Ishikawa (cell line): ENCODE data around the gene RASA2.
A peak's percentile ranks its signal among the peaks of the same experiment; 100 is the strongest.

ENCODE experiments used
- CEBPB ChIP-seq: IDR thresholded peaks from 2 replicates; pipeline ENCODE4 v1.6.1; 2012
- CREB1 ChIP-seq: IDR thresholded peaks from 2 replicates; pipeline ENCODE4 v1.6.1; 2012; ENCODE audit warnings: low read depth
- EGR1 ChIP-seq: IDR thresholded peaks from 2 replicates; pipeline ENCODE4 v1.6.1; 2012
- EP300 ChIP-seq: IDR thresholded peaks from 2 replicates; pipeline ENCODE4 v1.6.1; 2012; ENCODE audit warnings: borderline replicate concordance
- FOXM1 ChIP-seq: IDR thresholded peaks from 2 replicates; pipeline ENCODE4 v1.6.1; 2012; ENCODE audit warnings: low read depth, borderline replicate concordance
- MAX ChIP-seq: IDR thresholded peaks from 2 replicates; pipeline ENCODE4 v1.6.1; 2012
- NFIC ChIP-seq: IDR thresholded peaks from 2 replicates; pipeline ENCODE4 v1.6.1; 2012
- RAD21 ChIP-seq: IDR thresholded peaks from 2 replicates; pipeline ENCODE4 v1.6.1; 2012; ENCODE audit warnings: low read depth
- REST ChIP-seq: IDR thresholded peaks from 2 replicates; pipeline ENCODE4 v1.6.1; 2012; ENCODE audit warnings: low read depth, mild to moderate bottlenecking
- TAF1 ChIP-seq: IDR thresholded peaks from 2 replicates; pipeline ENCODE4 v1.6.1; 2012; ENCODE audit warnings: low read depth, mild to moderate bottlenecking
- TCF12 ChIP-seq: IDR thresholded peaks from 2 replicates; pipeline ENCODE4 v1.6.1; 2012; ENCODE audit warnings: low read depth
- TEAD4 ChIP-seq: IDR thresholded peaks from 2 replicates; pipeline ENCODE4 v1.6.1; 2012
- USF1 ChIP-seq: IDR thresholded peaks from 2 replicates; pipeline ENCODE4 v1.6.1; 2012
- YY1 ChIP-seq: IDR thresholded peaks from 2 replicates; pipeline ENCODE4 v1.6.1; 2012; ENCODE audit warnings: low read depth
- ZBTB7A ChIP-seq: IDR thresholded peaks from 2 replicates; pipeline ENCODE4 v1.6.1; 2012; ENCODE audit warnings: low read depth

The RASA2 gene

GRCh38 chr3:141642215-141642614 is 155.4 kb downstream of the RASA2 start:
- no peak for TF ChIP-seq TEAD4
- no peak for TF ChIP-seq EGR1
- TF ChIP-seq FOXM1, result no peak
- no peak for TF ChIP-seq YY1
- TF ChIP-seq NFIC, result no peak
- TF ChIP-seq CEBPB, result no peak
- TF ChIP-seq RAD21, result no peak
- TF ChIP-seq USF1, result no peak
- no peak for TF ChIP-seq MAX
- TF ChIP-seq REST, result no peak
- TF ChIP-seq ZBTB7A, result no peak
- TF ChIP-seq TCF12, result no peak
- TF ChIP-seq TAF1, result no peak

GRCh38 chr3:141643391-141643790 is 156.6 kb downstream of the RASA2 start:
- TF ChIP-seq FOXM1 (no peak), TCF12 (no peak), ZBTB7A (no peak)

- TF ChIP-seq NFIC, result no peak
- TF ChIP-seq FOXM1, result no peak
- no peak for TF ChIP-seq TAF1
- peak; percentile 43 for TF ChIP-seq TEAD4
- TF ChIP-seq MAX, result peak; percentile 63
- no peak for TF ChIP-seq TCF12
- no peak for TF ChIP-seq EP300
- no peak for TF ChIP-seq CREB1
- TF ChIP-seq CEBPB, result no peak
Measured at GRCh38 chr3:141643796-141644195, 157.0 kb downstream of the RASA2 start.

- TF ChIP-seq TEAD4 (no peak), RAD21 (peak; percentile 57)
Measured at GRCh38 chr3:141644931-141645330, 158.1 kb downstream of the RASA2 start.

- TF ChIP-seq FOXM1 (no peak), NFIC (peak; percentile 48; the same call in 1 of the 2 replicates)
Measured at GRCh38 chr3:141646760-141647561, 160.1 kb downstream of the RASA2 start.

GRCh38 chr3:141647562-141647915 is 160.7 kb downstream of the RASA2 start:
- no peak for TF ChIP-seq REST
- no peak for TF ChIP-seq TCF12
- no peak for TF ChIP-seq TEAD4
- no peak for TF ChIP-seq YY1
- no peak for TF ChIP-seq CREB1
- TF ChIP-seq RAD21, result no peak
- no peak for TF ChIP-seq NFIC
- no peak for TF ChIP-seq EP300
- no peak for TF ChIP-seq USF1
- no peak for TF ChIP-seq TAF1
- TF ChIP-seq FOXM1, result no peak
- no peak for TF ChIP-seq ZBTB7A
- TF ChIP-seq MAX, result no peak
